HFFc6 (cell line): ENCODE measurements around the gene MBTPS2. TPM values are rescaled to one million over a fixed set of nuclear protein-coding genes. Genes with fewer than 3 reads are reported as not detected.
A peak's percentile ranks its signal among the peaks of the same experiment; 100 is the strongest.

Experiments used
- DNase-seq: peaks from one replicate; pipeline ENCODE4 v3.0.0-alpha.2; 2018
- H3K27ac Mint-ChIP-seq: 2 replicates; pipeline ENCODE4 v1.8.0; 2020; ENCODE audit warnings: mild to moderate bottlenecking, mixed read lengths
- H3K27me3 Mint-ChIP-seq: 2 replicates; pipeline ENCODE4 v1.8.0; 2021; ENCODE audit warnings: mild to moderate bottlenecking, moderate library complexity, mixed read lengths; ENCODE audit not compliant: insufficient read depth
- H3K36me3 Mint-ChIP-seq: 2 replicates; pipeline ENCODE4 v1.8.0; 2021; ENCODE audit warnings: low read depth, mixed read lengths
- H3K4me1 Mint-ChIP-seq: 2 replicates; pipeline ENCODE4 v1.8.0; 2020; ENCODE audit warnings: low read depth, mixed read lengths
- H3K4me3 Mint-ChIP-seq: 2 replicates; pipeline ENCODE4 v1.8.0; 2020; ENCODE audit warnings: mild to moderate bottlenecking, moderate library complexity, mixed read lengths
- H3K9me3 Mint-ChIP-seq: 2 replicates; pipeline ENCODE4 v1.8.0; 2020; ENCODE audit warnings: mild to moderate bottlenecking, mixed read lengths
- CTCF ChIP-seq: fragments of 200-600 bp; sonication (generic); IDR thresholded peaks from 2 replicates; pipeline ENCODE4 v1.5.0; 2021; ENCODE audit warnings: antibody characterized with exemption, mild to moderate bottlenecking
- total RNA-seq, 6 experiments: library from RNA; stranded (reverse); fragmentation: NEBNext Ultra II Directional; extraction: Animal tissue kit (Norgen Biotek cat#: 25700); gene quantifications; 2 replicates in 1 of 6; 3 replicates in 5 of 6; pipeline ENCODE4 v1.2.3, GENCODE V29; 2021

Gene MBTPS2
- total RNA-seq, 6 experiments from 2014 or later: 31.2 to 39.9 (median 34.0) TPM

DNA sequence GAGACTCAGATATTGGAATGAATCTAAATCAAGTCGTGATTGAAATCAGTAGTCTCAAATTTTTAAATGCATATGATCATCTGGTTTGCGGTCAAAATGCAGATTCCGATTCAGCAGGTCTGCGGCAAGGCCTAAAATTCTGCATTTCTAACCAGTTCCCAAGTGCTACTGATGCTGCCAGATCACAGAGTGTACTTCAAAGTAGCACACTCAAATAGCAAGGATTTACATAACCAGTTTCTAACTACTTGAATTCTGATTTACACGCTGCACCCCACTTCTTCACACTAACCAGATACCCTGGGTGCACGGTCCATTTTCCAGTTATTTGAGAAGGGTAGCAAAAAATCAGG lies 752 bp downstream of the MBTPS2 start:
- TF ChIP-seq CTCF: no peak
- peak overlapping the region; percentile 87 for H3K27ac Mint-ChIP-seq
- peaks cover 6% of the 10 kb centered on the region for H3K4me1 Mint-ChIP-seq
- no peaks in the 10 kb centered on the region for H3K27me3 Mint-ChIP-seq
- no peaks in the 10 kb centered on the region for H3K9me3 Mint-ChIP-seq
- H3K36me3 Mint-ChIP-seq: 0 out of 2 replicates have a peak, but pooled peaks cover 7% of the 10 kb centered on the region
- DNase-seq: no peak
- H3K4me3 Mint-ChIP-seq: peak overlapping the region; percentile 94

GRCh38 chrX:21843179-21843578 lies 3.8 kb downstream of the MBTPS2 start:
- Mint-ChIP-seq H3K4me1 (peaks cover 6% of the 10 kb centered on the region), H3K27ac (no peak overlapping the region), H3K9me3 (no peaks in the 10 kb centered on the region), H3K27me3 (no peaks in the 10 kb centered on the region), H3K36me3 (peaks cover 17% of the 10 kb centered on the region; the same call in 1 of the 2 replicates), H3K4me3 (no peak overlapping the region)
- no peak for TF ChIP-seq CTCF
- DNase-seq: no peak

DNA sequence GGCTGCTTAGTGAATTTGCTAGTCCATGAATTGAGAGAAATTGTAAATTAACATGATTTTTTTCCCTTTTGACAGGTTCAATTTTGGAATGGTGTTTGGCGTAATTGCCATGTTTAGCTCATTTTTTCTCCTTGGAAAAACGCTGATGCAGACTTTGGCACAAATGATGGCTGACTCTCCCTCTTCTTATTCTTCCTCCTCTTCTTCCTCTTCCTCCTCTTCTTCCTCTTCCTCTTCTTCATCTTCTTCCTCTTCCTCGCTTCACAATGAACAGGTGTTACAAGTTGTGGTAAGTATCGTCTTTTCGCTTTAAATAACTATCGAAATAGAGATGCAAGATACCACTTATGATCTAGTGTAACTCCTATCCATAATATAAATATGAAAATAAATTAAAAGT lies 5.7 kb downstream of the MBTPS2 start:
- no peak for TF ChIP-seq CTCF
- no peak for DNase-seq
- Mint-ChIP-seq H3K9me3 (no peaks in the 10 kb centered on the region), H3K27me3 (no peaks in the 10 kb centered on the region), H3K4me1 (peaks cover 5% of the 10 kb centered on the region), H3K4me3 (no peak overlapping the region), H3K36me3 (peaks cover 17% of the 10 kb centered on the region; the same call in 1 of the 2 replicates), H3K27ac (no peak overlapping the region)

- no peaks in the 10 kb centered on the region for H3K27me3 Mint-ChIP-seq
- no peak for DNase-seq
- no peak overlapping the region for H3K27ac Mint-ChIP-seq
- H3K4me1 Mint-ChIP-seq: no peaks in the 10 kb centered on the region
- no peak overlapping the region for H3K4me3 Mint-ChIP-seq
- no peaks in the 10 kb centered on the region for H3K9me3 Mint-ChIP-seq
- TF ChIP-seq CTCF: no peak
- H3K36me3 Mint-ChIP-seq: peaks cover 14% of the 10 kb centered on the region; the same call in 1 of the 2 replicates
These were observed 7.9 kb downstream of the MBTPS2 start for GRCh38 chrX:21847342-21847741.

DNA sequence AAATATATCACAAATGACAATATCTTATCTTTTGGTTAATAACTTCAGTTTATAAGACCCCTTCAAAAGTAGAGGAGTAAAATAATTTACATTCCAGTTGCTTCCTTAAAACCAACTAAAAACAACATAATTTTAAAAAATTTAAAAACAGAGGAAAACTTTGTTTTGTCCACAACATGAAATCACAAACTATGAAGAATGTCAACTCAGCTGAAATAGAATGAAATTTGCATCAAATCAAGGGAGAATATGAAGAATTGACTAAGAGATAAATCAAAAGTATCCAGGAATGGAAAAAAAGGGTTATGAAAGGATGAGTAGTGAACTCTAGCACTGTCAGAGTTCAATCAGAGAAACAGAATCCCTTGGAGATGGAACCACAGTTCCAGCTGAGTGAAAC lies 14.2 kb downstream of the MBTPS2 start:
- H3K27me3 Mint-ChIP-seq: no peaks in the 10 kb centered on the region
- no peak for DNase-seq
- H3K27ac Mint-ChIP-seq: no peak overlapping the region
- H3K4me1 Mint-ChIP-seq: no peaks in the 10 kb centered on the region
- no peaks in the 10 kb centered on the region for H3K9me3 Mint-ChIP-seq
- peaks cover 13% of the 10 kb centered on the region for H3K36me3 Mint-ChIP-seq
- no peak for TF ChIP-seq CTCF
- H3K4me3 Mint-ChIP-seq: no peak overlapping the region

- Mint-ChIP-seq H3K27me3 (no peaks in the 10 kb centered on the region), H3K4me1 (no peaks in the 10 kb centered on the region), H3K36me3 (peaks cover 13% of the 10 kb centered on the region), H3K4me3 (no peak within 1 kb of the TSS), H3K9me3 (no peaks in the 10 kb centered on the region), H3K27ac (no peak within 1 kb of the TSS)
- TF ChIP-seq CTCF: no peak
- DNase-seq: no peak
These were observed 16.6 kb downstream of the MBTPS2 start, which contains the start of gene YY2 for GRCh38 chrX:21855937-21856415. TSS of gene YY2 (plus strand) at chrX:21855987. CDS start at chrX:21856485, 498 bp downstream.
